GM12878 (cell line): ENCODE results near the gene TACR1.

Experiments used
- CEBPZ ChIP-seq: fragments of 150-350 bp; IDR thresholded peaks from 2 replicates; pipeline ENCODE4 v1.6.1; 2016; ENCODE audit warnings: low read depth, low read length
- CHD1 ChIP-seq: IDR thresholded peaks from 2 replicates; pipeline ENCODE4 v1.6.1; 2012; ENCODE audit warnings: low read depth, low read length, improper control_type of control experiment
- CTCF ChIP-seq, 3 experiments: IDR thresholded peaks in 2 of 3; conservative IDR thresholded peaks in 1 of 3; 2 replicates each; pipeline ENCODE4 v1.5.1; 2011; ENCODE audit warnings: low read depth in 3 of 3, low read length in 3 of 3, mild to moderate bottlenecking in 3 of 3, control low read depth in 2 of 3, moderate library complexity in 2 of 3, inconsistent platforms in 1 of 3, mixed read lengths in 1 of 3; ENCODE audit not compliant: control insufficient read depth in 2 of 3, insufficient read depth in 1 of 3; ENCODE audit errors: extremely low read depth in 1 of 3
- EP300 ChIP-seq, 2 experiments: fragments of 150-350 bp in 1 of 2; IDR thresholded peaks; 2 replicates each; pipeline ENCODE4 v1.6.1; 2011 to 2012; ENCODE audit warnings: low read depth in 2 of 2, low read length in 2 of 2, borderline replicate concordance in 1 of 2, improper control_type of control experiment in 1 of 2, inconsistent platforms in 1 of 2; ENCODE audit not compliant: control insufficient read depth in 1 of 2
- FOXM1 ChIP-seq: IDR thresholded peaks from 2 replicates; pipeline ENCODE4 v1.6.1; 2012; ENCODE audit warnings: low read depth, mild to moderate bottlenecking, inconsistent platforms, low read length, moderate library complexity
- KDM1A ChIP-seq: fragments of 200-600 bp; sonication (generic); IDR thresholded peaks from 2 replicates; pipeline ENCODE4 v1.6.1; 2016; ENCODE audit warnings: borderline replicate concordance
- MAX ChIP-seq: IDR thresholded peaks from 2 replicates; pipeline ENCODE4 v1.6.1; 2012; ENCODE audit warnings: low read depth, low read length, improper control_type of control experiment
- SMC3 ChIP-seq: IDR thresholded peaks from 2 replicates; pipeline ENCODE4 v1.6.1; 2011; ENCODE audit warnings: low read length, improper control_type of control experiment, borderline replicate concordance
- ZBTB33 ChIP-seq: fragments of 450-650 bp; IDR thresholded peaks from 2 replicates; pipeline ENCODE4 v1.6.1; 2017; ENCODE audit warnings: mild to moderate bottlenecking

- no peak for TF ChIP-seq CTCF (IDR thresholded peaks at IDR 0.05 in 2 of 3, conservative IDR thresholded peaks at IDR 0.05 in 1 of 3; ENCODE audit: control insufficient read depth in 2 of 3, extremely low read depth in 1 of 3, insufficient read depth in 1 of 3, low read depth in 3 of 3, low read length in 3 of 3)
- TF ChIP-seq FOXM1 = no peak
- TF ChIP-seq CEBPZ = no peak
- TF ChIP-seq ZBTB33 = no peak
- TF ChIP-seq CHD1 = no peak
- no peak for TF ChIP-seq EP300 (IDR thresholded peaks at IDR 0.05; ENCODE audit: borderline replicate concordance in 1 of 2, control insufficient read depth in 1 of 2, low read depth in 2 of 2, low read length in 2 of 2)
- TF ChIP-seq MAX = no peak
- no peak for TF ChIP-seq KDM1A
- no peak for TF ChIP-seq SMC3
Observed at GRCh38 chr2:75134860-75135259, 64.5 kb downstream of the TACR1 start.
